ENCODE data around the gene GLIPR1L2. TPM values are rescaled to one million over a fixed set of nuclear protein-coding genes. Genes with fewer than 3 reads are reported as not detected.
"Not testable (repeated sequence)": the region's sequence is repeated elsewhere in the genome, so short reads cannot be mapped to it uniquely, and the experiment has no call there.

GLIPR1L2 gene
- 1 to 10 TPM; 2.2 to 4.3 (median 3.2) TPM for polyA plus RNA-seq (ENCODE audit: insufficient read length in 4 of 4)

DNA sequence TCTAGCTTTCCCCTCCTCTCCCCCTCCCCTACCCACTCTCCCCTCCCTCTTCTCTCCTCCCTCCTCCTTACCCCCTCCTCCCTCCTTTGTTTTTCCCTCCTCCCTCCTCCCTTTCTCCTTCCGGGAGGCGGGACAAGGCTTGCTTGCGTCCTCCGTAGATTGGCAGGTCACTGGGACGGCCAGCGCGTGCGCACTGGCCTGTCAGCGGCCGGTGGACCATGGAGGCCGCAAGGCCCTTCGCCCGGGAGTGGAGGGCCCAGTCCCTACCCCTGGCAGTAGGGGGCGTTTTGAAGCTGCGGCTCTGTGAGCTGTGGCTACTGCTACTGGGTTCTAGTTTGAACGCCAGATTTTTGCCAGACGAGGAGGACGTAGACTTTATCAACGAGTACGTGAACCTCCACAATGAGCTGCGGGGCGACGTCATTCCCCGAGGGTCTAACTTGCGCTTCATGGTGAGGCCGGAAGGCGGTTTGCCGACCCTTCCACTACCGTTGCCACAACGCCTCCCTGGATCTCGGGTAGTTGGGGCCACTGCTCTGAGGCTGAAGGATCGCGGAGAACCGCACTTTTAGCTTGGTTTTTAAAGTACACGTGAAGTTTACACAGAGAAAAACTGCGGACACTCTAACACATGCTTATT is at the start of gene GLIPR1L2:
Gene GLIPR1L2, plus strand, starts transcription at position 191 of the 640 bp plus-strand sequence. Its CDS starts 28 bp downstream, at position 219.
- peak; percentile 89 to 94 (median 92) for DNase-seq (ENCODE audit: low read depth in 4 of 4, low spot score in 2 of 4)

DNA sequence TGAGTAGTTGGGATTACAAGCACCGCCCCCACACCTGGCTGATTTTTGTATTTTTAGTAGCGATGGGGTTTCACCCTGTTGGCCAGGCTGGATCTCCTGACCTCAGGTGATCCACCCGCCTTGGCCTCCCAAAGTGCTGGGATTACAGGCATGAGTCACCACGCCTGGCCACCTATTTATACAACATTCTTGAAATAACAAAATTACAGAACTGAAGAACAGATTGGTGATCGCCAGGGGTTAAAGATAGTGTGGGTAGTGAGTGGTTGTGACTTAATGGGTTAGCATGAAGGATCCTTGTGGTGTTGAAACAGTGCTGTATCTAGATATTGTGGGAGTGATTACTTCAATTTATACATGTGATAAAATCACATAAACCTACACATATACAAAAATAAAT is 49.0 kb upstream of the GLIPR1L2 start:
- no peak for DNase-seq (ENCODE audit: low read depth in 4 of 4, low spot score in 2 of 4)

DNA sequence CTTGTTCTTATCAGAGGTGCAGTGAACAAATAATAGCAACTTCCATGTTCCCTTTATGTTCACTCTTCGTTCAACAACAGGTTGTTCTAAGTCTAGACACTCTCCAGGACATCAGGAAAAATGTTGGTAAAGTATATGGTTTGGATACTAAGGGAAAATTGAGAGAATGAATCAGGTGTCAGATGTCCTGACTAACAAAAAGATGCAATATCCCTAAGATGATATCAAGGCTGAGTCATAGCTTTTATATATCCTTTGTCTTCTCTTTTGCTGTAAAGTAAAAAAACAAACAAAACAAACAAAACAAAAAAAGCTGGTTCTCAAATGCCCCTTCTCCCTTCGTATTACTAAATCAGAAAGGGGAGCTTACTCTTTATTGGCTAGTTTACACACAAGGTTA is 45.4 kb upstream of the GLIPR1L2 start:
- no peak for DNase-seq (ENCODE audit: low read depth in 4 of 4, low spot score in 2 of 4)

DNA sequence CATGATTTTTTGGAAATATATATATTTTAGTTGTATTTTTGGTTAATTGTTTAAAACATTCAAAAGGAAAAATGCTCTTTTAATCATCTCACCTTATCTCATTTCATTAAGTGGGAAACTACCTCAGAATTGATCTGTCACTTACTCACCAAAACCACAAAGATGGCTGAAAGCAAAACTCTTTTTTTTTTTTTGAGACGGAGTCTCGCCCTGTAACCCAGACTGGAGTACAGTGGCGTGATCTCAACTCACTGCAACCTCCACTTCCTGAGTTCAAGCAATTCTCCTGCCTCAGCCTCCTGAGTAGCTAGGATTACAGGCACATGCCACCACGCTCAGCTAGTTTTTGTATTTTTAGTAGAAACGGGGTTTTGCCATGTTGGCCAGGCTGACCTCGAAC is 44.7 kb upstream of the GLIPR1L2 start:
- DNase-seq (ENCODE audit: low read depth in 4 of 4, low spot score in 2 of 4), result not testable (repeated sequence)

DNA sequence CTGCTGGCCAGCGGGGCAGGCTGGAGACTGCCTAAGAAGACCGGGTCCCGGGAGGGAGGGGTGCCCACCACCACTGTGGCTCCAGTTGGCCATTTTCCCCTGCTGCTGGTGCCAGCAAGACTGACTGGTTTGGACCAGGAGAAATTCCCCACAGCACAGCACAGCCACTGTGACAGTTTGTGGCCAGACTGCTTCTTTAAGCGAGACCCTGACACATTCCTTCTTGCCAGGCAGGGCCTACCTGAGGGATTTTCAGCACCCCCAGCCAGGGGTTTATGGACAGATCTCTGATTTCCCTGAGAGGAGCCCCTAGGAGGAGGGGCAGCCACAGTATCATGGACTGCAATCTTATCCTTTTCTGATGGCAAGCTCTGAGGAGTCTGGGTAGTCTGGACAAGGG is 40.9 kb upstream of the GLIPR1L2 start:
- no peak for DNase-seq (ENCODE audit: low read depth in 4 of 4, low spot score in 2 of 4)

DNA sequence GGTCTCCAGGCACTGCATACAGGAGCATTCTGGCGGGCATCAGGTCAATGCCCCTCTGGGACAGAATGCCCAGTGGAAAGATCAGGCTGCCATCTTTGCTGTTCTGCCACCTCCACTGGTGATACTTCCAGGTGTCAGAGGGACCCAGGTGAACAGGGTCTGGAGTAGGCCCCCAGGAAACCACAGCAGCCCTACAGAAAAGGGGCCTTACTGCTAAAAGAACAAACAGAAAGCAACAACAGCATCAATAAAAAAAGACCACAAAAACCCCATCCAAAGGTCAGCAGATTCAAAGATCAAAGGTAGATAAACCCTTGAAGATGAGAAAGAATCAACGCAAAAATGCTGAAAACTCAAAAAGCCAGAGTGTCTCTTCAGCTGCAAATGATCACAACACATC is 40.5 kb upstream of the GLIPR1L2 start:
- DNase-seq (ENCODE audit: low read depth in 4 of 4, low spot score in 2 of 4), result no peak

DNA sequence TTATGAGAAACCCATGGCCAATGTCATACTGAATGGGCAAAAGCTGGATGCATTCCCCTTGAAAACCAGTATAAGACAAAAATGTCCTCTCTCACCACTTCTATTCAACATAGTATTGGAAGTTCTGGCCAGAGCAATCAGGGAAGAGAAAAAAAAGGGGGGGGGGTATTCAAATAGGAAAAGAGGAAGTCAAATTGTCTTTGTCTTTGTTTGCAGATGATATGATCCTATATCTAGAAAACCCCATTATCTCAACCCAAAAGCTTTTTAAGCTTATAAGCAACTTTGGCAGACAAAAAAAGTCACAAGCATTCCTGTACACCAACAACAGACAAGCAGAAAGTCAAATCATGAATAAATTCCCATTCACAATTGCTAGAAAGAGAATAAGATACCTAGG is 36.9 kb upstream of the GLIPR1L2 start:
- DNase-seq (ENCODE audit: low read depth in 4 of 4, low spot score in 2 of 4), result no peak

DNA sequence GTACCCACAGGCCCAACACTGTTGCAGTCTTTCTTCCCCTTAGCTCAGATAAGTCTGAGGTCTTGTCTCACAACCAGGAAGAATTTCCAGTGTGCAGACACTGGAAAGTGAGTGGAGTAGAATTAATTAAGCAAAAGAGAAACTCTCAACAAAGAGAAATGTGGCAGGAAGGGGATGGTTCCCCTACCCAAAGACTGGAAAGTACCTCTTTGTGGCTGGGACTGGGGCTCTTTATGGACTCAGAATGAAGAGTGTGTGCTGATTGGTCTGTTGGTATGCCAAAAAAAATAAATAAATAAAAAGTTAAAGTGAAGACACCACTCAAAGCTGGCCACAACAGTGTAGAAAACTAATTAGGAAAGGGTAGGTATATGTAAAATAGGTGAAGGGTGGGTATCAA is 30.0 kb upstream of the GLIPR1L2 start:
- DNase-seq (ENCODE audit: low read depth in 4 of 4, low spot score in 2 of 4), result no peak

DNA sequence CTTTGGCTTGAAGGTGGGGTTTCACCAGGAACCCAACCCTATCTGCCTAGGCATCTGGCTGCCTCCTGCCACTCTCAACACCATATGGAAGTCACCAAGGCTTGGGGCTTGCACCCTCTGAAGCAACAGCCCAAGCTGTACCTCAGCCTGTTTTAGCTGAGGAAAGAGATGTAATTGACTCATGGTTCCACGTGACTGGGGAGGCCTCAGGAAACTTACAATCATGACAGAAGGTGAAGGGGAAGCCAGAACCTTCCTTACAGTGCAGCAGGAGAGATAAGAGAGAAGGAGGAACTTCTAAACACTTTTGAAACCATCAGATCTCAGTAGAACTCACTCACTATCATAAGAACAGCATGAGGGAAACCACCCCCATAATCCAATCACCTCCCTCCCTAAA is 29.5 kb upstream of the GLIPR1L2 start:
- no peak for DNase-seq (ENCODE audit: low read depth in 4 of 4, low spot score in 2 of 4)

DNA sequence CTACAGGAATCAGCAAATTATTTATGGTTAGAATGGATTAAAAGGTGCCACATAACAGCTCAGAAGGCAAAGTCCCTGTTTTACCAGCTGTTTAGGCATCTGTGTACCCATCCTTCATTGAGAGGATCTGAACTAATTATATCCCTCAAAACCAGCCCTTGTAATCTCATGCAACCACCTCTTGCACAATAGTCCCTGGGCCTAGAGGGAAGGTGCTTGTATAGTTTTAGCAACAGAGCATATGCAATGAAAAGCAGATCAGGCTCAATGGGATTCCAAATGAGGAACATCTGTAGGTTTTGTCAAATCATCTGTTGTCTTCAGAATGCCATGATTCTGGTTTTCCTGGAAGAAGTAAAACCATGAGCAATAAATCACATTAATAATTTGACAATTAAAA is 26.0 kb upstream of the GLIPR1L2 start:
- DNase-seq (ENCODE audit: low read depth in 4 of 4, low spot score in 2 of 4), result no peak

DNA sequence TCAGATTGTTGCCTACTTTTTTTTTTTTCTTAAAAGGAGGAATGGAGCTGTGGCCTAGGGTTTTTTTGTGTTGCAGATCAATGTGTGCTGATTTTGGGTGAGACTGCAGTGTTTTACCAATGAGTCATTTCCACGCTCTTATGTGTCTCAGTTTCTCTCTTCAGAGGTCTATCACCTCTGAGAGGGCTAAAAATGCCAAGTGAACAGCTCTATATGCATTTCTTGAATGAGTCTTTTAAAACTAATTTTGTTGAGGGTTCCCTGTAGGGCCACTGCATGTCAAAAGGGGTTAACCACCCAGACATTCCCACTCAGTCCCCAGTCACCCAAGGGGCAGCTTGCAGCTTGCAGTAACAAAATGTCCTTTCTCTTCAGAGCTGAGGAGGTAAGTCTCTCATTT is 24.3 kb upstream of the GLIPR1L2 start:
- no peak for DNase-seq (ENCODE audit: low read depth in 4 of 4, low spot score in 2 of 4)

DNA sequence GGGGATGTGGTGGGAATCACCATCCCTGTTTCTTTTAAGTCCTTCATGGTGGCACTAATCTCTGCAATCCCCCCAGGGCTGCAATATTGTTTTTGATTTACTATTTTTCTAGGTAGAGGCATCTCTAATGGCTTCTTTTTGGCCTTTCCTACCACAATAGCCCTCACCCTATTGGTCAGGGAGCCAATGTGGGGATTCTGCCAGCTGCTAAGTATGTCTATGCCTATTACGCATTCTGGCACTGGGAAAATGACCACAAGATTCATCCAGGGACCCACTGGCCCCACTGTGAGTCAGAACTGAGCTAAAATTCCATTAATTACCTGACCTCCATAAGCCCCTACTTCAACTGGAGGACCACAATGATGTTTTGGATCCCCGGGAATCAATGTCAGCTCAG is 15.9 kb upstream of the GLIPR1L2 start:
- DNase-seq (ENCODE audit: low read depth in 4 of 4, low spot score in 2 of 4), result no peak

DNA sequence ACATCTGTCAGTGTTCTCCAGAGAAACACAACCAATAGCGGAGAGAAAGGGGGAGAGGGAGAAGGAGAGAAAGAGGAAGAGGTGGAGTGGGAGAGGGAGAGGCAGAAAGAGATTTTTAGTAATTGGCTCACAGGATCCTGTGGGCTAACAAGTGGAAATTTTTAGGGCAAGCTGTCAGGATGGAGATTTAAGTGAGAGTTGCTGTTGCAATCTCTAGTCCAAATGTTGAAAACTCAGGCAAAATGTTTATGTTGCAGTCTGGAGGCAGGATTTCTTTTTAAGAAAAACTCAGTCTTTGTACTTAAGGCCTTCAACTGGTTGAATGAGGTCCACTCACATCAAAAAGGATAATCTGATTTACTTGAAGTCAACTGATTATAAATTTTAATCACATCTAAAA is 12.5 kb upstream of the GLIPR1L2 start:
- no peak for DNase-seq (ENCODE audit: low read depth in 4 of 4, low spot score in 2 of 4)

DNA sequence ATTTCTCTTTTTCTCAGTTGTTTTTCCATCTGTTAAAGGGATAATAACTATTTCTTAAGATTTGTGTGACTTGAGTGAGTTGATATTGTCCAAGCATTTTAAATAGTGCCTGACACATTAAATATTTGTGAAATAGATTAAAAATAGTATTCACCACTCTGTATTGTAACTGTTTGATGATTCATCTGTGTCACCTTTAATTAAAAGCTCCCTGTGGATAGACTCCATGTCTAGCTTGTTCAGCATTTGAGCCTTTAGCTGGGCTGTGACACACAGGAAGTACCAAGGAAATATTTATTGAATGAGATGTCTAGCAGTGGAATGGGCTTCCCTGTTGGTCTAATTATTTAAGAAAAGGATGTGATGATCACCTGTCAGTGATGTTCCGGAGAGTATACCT is 1.8 kb upstream of the GLIPR1L2 start:
- DNase-seq (ENCODE audit: low read depth in 4 of 4, low spot score in 2 of 4), result no peak

DNA sequence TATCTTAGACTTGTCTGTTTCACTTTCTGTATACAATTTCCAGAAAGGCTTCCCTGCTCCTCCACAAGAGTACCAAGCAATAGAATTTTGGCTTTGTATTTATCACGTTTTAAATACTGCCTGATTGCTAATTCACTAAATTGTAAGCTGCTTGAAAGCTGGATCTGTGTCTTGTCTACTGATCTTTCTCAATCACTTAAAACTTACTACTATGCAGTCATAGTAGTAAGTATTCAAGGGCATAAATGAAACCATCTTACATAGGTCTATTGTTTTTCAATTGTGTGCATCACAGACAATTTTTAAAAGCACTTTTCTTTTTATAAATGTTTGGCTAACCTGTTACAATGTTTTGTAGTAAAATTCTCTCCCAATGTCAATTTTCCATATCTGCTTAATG is 1.2 kb upstream of the GLIPR1L2 start:
- no peak for DNase-seq (ENCODE audit: low read depth in 4 of 4, low spot score in 2 of 4)

DNA sequence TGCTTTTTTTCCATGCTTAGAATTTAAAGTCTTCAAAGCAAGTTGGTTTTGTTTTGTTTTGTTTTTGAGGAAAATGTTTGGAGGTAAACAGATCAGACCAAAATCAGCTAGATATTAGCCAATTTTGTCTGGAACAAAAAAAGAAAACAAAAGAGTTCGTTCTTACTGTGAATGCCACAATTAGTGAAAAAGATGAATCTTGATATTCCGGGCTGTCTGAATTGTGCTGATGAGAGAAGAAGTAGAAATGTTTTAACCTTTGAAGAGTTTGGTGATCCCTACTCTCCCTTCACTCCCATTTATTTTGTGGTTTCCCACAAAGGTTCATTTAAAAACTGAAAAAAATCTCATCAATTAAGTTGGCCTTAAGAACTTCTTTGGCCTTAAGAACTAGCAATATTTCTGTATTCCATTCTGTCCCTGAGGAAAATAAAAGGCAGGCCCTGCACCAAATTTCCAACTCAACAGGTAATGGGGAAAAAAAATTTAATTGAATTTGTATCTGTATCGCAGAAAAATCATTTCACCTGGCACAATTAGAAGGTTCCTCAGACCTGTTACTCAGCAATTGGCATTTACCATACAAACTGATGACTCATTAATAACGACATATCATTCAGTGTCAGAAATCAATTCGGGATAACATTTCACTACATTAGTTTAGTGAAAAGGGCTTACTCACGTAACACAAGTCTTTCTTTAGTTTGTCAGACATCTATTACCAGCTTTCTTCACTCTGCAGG is 562 bp upstream of the GLIPR1L2 start:
- no peak for DNase-seq (ENCODE audit: low read depth in 4 of 4, low spot score in 2 of 4)

DNA sequence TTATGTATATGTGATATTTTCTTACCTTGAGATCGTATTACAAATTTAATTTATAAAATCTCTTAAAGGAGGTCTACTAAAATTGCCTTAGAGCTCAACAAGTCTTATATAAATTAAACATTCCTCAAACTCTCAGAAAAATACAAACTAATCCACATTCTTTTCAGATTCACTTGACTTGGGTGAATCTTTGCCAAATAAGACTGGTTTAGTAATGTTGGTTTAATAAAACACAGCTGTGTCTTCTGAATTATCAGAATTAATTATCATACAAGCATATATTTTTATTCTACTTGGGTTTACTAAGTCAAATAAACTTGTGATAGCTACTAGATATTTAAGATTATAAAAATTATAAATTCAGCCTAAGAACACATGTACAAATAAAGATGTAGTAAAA is 13.3 kb downstream of the GLIPR1L2 start:
- no peak for DNase-seq (ENCODE audit: low read depth in 4 of 4, low spot score in 2 of 4)

DNA sequence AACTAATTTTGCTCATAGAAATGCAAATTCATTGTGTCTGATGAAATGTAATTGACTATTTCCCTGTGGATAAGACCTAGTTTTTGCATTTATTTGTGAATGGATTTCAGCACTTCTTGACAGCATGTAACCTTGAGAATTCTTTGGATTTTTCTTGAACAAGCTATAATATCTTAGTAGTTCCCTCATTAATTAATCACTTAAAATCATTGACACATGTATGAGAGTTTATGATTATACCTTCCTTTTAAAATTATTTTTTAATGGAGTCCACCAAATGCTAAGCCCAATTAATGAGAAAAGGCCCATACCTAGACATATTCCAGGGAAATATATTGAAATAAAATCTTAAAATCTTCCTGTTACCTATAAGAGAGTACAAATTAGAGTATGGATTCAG is 16.8 kb downstream of the GLIPR1L2 start:
- no peak for DNase-seq (ENCODE audit: low read depth in 4 of 4, low spot score in 2 of 4)

DNA sequence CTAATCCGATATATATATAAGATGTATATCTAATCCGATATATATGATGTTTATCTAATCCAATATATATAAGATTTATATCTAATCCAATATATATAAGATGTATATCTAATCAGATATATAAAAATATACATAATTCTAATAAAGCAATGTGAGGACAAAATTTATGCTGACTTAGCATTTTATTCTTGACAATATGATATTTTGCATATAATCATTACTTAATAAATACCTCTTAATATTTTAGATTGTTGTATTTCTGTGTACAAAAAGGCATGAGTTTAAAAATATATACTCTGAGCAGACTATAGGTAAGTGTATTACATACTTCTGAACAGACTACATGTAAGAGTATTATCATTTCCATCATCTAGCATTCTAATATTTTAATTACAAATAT is 18.9 kb downstream of the GLIPR1L2 start:
- no peak for DNase-seq (ENCODE audit: low read depth in 4 of 4, low spot score in 2 of 4)

DNA sequence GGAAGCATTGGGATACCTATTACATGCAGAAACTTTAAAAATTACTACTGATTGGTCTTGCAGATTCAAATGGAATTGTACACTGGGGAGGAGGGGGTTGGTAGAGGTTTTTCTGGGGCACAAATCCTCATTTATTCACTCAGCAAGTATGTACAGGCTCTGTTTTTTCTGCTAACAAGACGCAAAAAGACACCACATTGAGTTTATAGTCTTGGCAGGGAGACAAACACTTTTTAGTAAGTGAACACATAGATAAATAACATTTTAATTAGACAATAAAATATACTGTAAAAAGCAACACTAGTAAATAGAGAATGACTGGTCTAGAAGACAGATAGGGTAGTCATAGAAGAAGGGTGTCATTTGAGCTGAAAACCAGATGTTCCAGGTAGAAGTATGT is 23.8 kb downstream of the GLIPR1L2 start:
- no peak for DNase-seq (ENCODE audit: low read depth in 4 of 4, low spot score in 2 of 4)

DNA sequence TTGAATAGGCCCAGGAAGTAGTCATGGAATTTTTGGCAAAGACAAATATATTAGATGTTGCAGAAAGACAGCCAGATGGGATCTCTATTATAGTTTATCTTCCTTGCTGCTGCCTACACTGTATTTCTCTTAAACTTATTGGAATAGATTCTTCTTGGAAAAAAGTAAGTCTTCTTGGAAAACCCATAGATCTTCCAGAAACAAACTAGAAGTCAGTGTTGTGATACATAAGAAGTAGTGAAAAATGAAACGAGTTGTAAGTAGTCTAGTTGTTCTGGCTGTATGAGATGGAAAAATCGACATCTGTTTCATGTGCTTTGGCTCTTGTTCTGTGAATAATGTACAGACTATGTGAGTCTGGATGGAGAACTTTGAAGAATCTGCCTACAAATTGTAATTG is 29.0 kb downstream of the GLIPR1L2 start:
- DNase-seq (ENCODE audit: low read depth in 4 of 4, low spot score in 2 of 4), result no peak

DNA sequence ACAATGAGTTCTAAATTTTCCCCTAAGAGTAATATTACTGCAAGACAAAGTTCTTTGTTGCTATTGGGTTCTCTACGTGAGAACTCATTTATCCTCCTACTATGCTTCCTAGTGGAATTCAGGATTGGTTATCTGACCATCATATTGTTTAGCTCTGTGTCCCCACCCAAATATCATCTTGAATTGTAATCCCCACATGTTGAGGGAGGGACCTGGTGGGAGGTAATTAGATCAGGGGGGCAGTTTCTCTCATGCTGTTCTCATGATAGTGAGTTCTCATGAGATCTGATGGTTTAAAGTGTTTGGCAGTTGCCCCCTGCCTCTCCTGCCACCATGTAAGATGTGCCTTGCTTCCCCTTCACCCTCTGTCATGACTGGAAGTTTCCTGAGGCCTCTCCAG is 36.6 kb downstream of the GLIPR1L2 start:
- no peak for DNase-seq (ENCODE audit: low read depth in 4 of 4, low spot score in 2 of 4)
